Nephron (organoid): Measurements from ENCODE around the gene HDAC4.
A peak's percentile ranks its signal among the peaks of the same experiment; 100 is the strongest.

ENCODE experiments used
- H3K27ac Mint-ChIP-seq, 3 experiments: 2 replicates each; pipeline ENCODE4 v1.8.0; 2020; ENCODE audit warnings: mixed read lengths in 3 of 3, mild to moderate bottlenecking in 2 of 3, moderate library complexity in 1 of 3
- H3K27me3 Mint-ChIP-seq: 2 replicates; pipeline ENCODE4 v1.8.0; 2021; ENCODE audit warnings: low read depth, mild to moderate bottlenecking, moderate library complexity, mixed read lengths
- H3K36me3 Mint-ChIP-seq: 2 replicates; pipeline ENCODE4 v1.8.0; 2020; ENCODE audit warnings: low read depth, mixed read lengths
- H3K4me1 Mint-ChIP-seq: 2 replicates; pipeline ENCODE4 v1.8.0; 2020; ENCODE audit warnings: mixed read lengths
- H3K4me3 Mint-ChIP-seq, 3 experiments: 2 replicates each; pipeline ENCODE4 v1.8.0; 2020; ENCODE audit warnings: mild to moderate bottlenecking in 3 of 3, mixed read lengths in 3 of 3, moderate library complexity in 2 of 3
- H3K9me3 Mint-ChIP-seq: 2 replicates; pipeline ENCODE4 v1.8.0; 2020; ENCODE audit warnings: mixed read lengths
- TF ChIP-seq, protein P1 (sequence below), 3 experiments: fragments of 200-600 bp; sonication (generic); IDR thresholded peaks; one replicate each; pipeline ENCODE4 v1.5.0; 2021; ENCODE audit warnings: antibody characterized with exemption in 3 of 3; ENCODE audit not compliant: unreplicated experiment in 3 of 3

HDAC4 gene

GRCh38 chr2:239370403-239370802 is 30.4 kb downstream of the HDAC4 start:
- peaks cover 3% of the 10 kb centered on the region for H3K36me3 Mint-ChIP-seq
- no peak overlapping the region for H3K27ac Mint-ChIP-seq
- no peaks in the 10 kb centered on the region for H3K27me3 Mint-ChIP-seq
- peaks cover 14% of the 10 kb centered on the region for H3K4me1 Mint-ChIP-seq
- TF ChIP-seq, protein P1, sequence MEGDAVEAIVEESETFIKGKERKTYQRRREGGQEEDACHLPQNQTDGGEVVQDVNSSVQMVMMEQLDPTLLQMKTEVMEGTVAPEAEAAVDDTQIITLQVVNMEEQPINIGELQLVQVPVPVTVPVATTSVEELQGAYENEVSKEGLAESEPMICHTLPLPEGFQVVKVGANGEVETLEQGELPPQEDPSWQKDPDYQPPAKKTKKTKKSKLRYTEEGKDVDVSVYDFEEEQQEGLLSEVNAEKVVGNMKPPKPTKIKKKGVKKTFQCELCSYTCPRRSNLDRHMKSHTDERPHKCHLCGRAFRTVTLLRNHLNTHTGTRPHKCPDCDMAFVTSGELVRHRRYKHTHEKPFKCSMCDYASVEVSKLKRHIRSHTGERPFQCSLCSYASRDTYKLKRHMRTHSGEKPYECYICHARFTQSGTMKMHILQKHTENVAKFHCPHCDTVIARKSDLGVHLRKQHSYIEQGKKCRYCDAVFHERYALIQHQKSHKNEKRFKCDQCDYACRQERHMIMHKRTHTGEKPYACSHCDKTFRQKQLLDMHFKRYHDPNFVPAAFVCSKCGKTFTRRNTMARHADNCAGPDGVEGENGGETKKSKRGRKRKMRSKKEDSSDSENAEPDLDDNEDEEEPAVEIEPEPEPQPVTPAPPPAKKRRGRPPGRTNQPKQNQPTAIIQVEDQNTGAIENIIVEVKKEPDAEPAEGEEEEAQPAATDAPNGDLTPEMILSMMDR (IDR thresholded peaks at IDR 0.05; ENCODE audit: unreplicated experiment in 3 of 3) = no peak
- H3K9me3 Mint-ChIP-seq = no peaks in the 10 kb centered on the region
- no peak overlapping the region for H3K4me3 Mint-ChIP-seq

GRCh38 chr2:239369631-239370161 is 31.1 kb downstream of the HDAC4 start:
- TF ChIP-seq, protein P1 (IDR thresholded peaks at IDR 0.05; ENCODE audit: unreplicated experiment in 3 of 3) = no peak
- Mint-ChIP-seq H3K4me3 (no peak overlapping the region), H3K36me3 (peaks cover 3% of the 10 kb centered on the region)

GRCh38 chr2:239368906-239369552 is 31.8 kb downstream of the HDAC4 start:
- TF ChIP-seq, protein P1 (IDR thresholded peaks at IDR 0.05; ENCODE audit: unreplicated experiment in 3 of 3) = no peak
- Mint-ChIP-seq H3K4me3 (no peak overlapping the region), H3K36me3 (peaks cover 3% of the 10 kb centered on the region), H3K9me3 (no peaks in the 10 kb centered on the region), H3K4me1 (peaks cover 19% of the 10 kb centered on the region), H3K27ac (no peak overlapping the region), H3K27me3 (no peaks in the 10 kb centered on the region)

More at GRCh38 chr2:239369631-239370161, 31.1 kb downstream of the HDAC4 start:
- peak overlapping the region in 1 of 3 experiments; percentile 16 for H3K27ac Mint-ChIP-seq
- H3K9me3 Mint-ChIP-seq = no peaks in the 10 kb centered on the region
- H3K4me1 Mint-ChIP-seq = peaks cover 19% of the 10 kb centered on the region
- no peaks in the 10 kb centered on the region for H3K27me3 Mint-ChIP-seq

- Mint-ChIP-seq H3K27ac (no peak overlapping the region), H3K4me1 (peaks cover 19% of the 10 kb centered on the region), H3K4me3 (no peak overlapping the region), H3K27me3 (no peaks in the 10 kb centered on the region), H3K9me3 (no peaks in the 10 kb centered on the region), H3K36me3 (peaks cover 3% of the 10 kb centered on the region)
- TF ChIP-seq, protein P1 (IDR thresholded peaks at IDR 0.05; ENCODE audit: unreplicated experiment in 3 of 3) = no peak
Measured at GRCh38 chr2:239368321-239368720, 32.5 kb downstream of the HDAC4 start.

- H3K27me3 Mint-ChIP-seq = no peaks in the 10 kb centered on the region
- TF ChIP-seq, protein P1 (IDR thresholded peaks at IDR 0.05; ENCODE audit: unreplicated experiment in 3 of 3) = no peak
- peaks cover 19% of the 10 kb centered on the region for H3K4me1 Mint-ChIP-seq
- H3K4me3 Mint-ChIP-seq = no peak overlapping the region
- peaks cover 3% of the 10 kb centered on the region for H3K36me3 Mint-ChIP-seq
- no peak overlapping the region for H3K27ac Mint-ChIP-seq
- H3K9me3 Mint-ChIP-seq = no peaks in the 10 kb centered on the region
Measured at GRCh38 chr2:239366740-239367139, 34.1 kb downstream of the HDAC4 start.
